GM21528 (cell line): ENCODE data around the gene TMEM168.
"Not testable (repeated sequence)": the region's sequence is repeated elsewhere in the genome, so short reads cannot be mapped to it uniquely, and the experiment has no call there.

Experiments used
- ATAC-seq: cut with Tn5 transposase; IDR thresholded peaks from one replicate; pipeline ENCODE4 v1.9.1; 2021; ENCODE audit warnings: mild to moderate bottlenecking, moderate library complexity; ENCODE audit not compliant: unreplicated experiment, low FRiP score

Gene TMEM168, protein sequence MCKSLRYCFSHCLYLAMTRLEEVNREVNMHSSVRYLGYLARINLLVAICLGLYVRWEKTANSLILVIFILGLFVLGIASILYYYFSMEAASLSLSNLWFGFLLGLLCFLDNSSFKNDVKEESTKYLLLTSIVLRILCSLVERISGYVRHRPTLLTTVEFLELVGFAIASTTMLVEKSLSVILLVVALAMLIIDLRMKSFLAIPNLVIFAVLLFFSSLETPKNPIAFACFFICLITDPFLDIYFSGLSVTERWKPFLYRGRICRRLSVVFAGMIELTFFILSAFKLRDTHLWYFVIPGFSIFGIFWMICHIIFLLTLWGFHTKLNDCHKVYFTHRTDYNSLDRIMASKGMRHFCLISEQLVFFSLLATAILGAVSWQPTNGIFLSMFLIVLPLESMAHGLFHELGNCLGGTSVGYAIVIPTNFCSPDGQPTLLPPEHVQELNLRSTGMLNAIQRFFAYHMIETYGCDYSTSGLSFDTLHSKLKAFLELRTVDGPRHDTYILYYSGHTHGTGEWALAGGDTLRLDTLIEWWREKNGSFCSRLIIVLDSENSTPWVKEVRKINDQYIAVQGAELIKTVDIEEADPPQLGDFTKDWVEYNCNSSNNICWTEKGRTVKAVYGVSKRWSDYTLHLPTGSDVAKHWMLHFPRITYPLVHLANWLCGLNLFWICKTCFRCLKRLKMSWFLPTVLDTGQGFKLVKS

DNA sequence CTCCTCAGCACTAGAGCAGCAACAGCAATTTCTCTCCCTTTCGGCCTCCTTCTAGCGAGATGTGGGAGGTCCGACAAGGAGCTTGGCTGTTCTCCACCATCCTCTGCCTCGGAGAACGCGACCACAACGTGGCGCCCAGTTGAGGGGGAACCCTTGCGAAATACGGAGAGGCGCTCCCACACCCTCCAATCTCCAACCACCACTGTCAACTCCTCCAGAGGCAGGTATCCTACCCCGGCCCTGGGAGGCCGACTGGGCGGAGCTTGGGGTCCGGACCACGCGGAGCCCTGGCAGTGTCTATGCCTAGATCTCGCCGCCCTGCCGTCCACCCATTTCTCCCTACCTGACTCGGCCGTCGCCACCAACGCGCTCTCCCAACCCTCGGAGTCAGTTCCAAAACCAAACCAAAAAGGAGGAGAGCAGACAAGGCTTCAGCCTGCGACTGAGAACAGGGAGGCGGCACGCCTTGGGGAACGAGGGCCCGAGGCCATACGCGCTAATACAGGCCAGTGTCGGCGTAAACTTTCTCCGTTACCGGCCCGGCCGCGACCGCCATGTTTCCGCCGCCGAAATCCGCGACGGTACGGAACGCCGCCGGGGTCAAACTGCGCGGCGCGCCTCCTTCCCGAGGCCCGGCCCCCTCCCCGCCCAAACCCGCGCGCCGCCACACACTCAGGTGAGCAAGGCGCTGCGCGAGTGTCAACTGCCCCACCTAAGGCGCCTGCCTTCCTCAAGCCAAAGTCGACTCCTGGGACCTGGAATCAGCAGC is at the start of gene TMEM168:
TSS of gene TMEM168 (minus strand) at position 577 of the 769 bp plus-strand sequence. CDS start 5,568 bp downstream, outside the sequence.
- peak; percentile 85 for ATAC-seq

DNA sequence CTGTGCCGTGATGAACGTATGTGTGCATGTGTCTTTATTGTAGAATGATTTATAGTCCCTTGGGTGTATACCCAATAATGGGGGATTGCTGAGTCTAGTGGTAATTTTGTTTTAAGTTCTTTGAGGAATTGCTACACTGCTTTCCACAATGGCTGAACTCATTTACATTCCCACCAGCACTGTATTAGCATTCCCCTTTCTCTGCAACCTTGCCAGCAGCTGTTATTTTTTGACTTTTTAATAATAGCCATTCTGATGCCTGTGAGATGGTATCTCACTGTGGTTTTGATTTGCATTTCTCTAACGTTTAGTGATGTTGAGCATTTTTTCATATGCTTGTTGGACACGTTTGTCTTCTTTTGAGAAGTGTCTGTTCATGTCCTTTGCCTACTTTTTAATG is 45.7 kb upstream of the TMEM168 start:
- not testable (repeated sequence) for ATAC-seq

DNA sequence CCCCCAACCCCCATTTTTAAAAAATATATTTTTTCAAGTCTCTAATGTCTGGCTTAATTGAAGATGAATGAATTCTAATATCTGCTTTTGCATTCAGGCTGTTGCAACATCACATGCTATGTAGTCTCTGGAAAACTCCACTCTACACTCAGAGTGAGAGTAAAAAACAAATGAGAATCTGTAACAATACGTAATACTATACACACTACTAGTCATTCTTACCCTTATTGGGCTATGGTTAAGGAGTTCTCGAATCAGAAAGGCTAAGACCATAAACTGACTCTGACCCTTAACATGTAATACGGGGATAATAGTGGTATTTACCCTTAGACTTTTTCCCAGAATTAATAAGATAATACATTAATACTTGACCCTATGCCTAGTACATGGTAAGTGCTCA is 42.9 kb upstream of the TMEM168 start:
- ATAC-seq, result no peak

DNA sequence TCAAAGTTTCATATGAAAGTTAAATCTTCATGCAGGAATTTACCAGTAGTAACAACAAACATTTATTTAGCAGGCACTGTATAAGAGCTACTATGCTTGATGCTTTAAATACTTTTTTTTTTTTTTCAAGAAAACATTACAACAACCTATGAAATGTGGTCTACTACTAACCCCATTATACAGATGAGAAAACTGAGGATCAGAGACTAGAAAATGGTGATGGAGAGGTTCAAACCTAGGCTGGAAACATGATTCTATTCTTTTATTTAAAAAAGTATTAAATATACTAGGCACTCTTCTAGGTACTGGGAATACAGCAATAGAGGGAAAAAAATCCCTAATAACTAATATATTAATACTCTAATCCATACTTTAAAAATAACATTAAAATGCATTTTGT is 40.6 kb upstream of the TMEM168 start:
- ATAC-seq, result no peak

DNA sequence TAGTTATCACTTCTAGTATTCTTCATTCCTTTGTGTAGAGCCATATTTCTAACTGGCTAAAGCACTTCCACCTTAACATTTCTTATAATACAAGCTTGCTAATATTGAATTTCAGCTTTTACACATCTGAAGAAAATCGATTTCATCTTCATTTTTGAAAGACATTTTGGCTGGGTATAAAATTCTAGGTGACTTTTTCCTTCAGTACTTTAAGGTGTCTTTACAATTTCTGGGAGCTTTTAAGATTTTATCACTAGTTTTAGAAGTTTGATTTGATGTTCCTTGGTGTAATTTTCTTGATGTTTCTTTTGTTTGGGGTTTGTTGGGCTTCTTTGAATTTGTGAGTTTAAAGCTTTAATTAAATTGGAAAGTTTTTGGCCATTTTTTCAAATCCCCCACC is 38.5 kb upstream of the TMEM168 start:
- no peak for ATAC-seq

DNA sequence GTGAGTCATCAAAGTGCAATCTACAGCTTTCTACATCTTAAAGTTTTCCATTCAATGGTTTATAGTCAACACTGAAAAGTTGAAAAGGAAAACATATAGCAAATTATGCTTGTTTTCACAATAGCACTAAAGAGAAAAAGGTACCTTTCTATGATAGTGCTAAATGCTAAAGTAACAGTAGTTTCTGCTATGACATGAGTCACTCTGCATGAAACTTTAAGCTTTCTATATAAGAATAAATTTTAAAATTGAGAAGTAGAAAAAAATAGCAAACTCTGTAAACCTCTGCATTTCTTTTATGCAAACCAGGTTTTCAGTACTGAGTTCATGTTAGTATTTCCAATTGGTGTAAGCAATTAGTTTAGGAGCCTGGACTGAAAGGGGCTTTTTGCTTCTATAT is 31.2 kb upstream of the TMEM168 start:
- no peak for ATAC-seq

DNA sequence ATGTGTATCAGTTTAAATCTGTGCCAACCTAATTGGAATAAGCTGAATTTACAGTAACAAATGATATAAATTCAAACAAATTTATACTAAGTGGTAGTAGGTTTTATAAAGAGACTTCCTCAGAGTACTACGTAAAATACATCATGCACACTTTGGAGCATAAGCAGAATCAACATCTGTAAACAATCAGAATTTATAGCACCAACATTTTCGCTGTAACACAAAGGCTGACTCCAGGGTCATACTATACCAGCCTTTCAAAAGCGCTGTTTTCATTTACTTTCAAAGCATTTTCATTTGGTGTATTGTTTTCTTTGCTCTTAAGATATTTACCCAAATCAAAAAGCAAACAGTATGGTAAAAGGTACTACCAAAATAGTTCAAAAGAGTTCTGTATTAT is 29.3 kb upstream of the TMEM168 start:
- no peak for ATAC-seq

DNA sequence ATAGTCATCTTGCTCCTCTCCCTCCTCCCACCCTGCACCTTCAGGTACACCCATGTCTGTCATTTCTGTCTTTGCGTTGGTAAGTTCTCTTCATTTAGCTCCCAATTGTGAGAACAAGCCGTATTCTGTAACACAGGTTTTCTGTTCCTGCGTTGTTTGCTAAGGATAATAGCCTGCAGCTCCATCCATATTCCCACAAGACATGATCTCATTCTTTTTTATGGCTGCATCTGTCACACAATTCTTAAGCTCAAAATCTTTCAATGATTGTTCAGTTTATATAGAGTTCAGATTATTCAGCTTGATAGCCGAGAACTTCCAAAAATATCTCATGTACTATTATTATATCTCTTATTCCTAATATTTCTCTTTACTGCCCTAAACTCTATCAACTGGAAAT is 16.0 kb upstream of the TMEM168 start:
- ATAC-seq, result no peak

DNA sequence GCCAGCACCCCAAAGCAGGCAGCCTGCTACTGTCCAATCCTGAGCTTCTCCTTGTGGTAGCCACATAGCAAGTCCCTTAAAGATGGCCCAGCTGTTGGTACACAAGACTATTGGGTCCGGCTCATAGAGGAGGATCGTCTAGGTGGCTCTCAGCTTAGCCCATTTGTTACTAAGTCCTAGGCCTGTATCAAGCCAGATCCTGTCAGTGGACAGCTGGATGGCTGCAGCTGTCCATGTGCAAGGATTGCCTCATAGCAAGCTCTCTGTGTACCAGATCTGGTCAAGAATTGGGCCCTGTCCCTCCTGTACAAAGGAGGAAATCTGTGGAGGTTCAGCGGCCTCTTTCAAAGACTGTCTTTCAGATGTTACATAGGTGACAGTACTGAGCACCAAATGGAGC is 12.2 kb upstream of the TMEM168 start:
- ATAC-seq, result no peak

DNA sequence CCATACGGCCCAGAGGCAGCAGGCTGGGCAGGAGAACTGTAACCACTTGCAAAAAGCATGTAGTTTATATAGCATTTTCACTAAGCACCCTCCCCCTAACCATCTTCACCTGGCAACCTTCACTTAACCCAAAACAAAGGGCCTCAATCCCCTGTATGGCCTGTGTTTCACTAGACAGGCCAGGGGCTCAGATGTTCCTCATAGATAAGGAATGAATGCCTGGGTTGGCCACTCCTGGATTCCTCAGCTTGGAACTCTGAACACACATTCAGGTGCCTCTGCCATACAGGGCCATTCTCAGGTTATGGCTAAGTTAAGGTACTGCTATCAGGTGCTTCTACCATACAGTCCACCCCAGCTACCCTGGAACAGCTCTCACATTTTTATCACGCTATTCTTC is 10.3 kb upstream of the TMEM168 start:
- no peak for ATAC-seq

DNA sequence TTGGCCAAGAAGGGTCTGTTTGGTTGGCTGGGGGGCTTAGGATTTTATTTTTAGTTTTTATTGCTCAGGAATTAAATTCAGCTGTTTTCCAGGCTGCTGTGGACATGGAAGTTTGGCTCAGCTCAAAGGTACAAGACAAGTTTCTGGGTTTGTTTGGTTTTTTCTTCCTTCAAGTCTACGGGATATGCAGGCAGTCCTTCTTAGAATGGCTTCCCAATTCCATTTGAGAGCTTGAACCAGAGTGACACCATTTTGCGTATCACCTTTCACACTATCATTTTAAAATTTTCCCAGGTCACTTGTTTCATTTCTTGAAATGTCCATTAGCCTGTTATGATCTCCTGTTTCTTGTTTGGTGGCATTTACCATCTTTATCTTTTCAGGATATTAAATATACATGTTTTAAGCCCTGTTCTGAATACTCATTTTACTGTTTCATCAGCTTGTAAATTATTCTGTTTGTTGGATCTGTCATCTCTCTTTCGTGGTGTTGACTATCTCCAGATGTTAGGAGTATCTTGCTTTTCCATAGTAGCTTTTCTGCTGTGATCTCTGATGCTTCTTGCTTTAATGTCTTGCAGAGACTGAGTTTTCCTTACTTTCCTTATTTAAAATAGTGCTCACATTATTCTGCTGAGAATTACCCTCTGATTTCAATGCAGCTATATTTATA is 9.4 kb upstream of the TMEM168 start:
- ATAC-seq, result no peak

DNA sequence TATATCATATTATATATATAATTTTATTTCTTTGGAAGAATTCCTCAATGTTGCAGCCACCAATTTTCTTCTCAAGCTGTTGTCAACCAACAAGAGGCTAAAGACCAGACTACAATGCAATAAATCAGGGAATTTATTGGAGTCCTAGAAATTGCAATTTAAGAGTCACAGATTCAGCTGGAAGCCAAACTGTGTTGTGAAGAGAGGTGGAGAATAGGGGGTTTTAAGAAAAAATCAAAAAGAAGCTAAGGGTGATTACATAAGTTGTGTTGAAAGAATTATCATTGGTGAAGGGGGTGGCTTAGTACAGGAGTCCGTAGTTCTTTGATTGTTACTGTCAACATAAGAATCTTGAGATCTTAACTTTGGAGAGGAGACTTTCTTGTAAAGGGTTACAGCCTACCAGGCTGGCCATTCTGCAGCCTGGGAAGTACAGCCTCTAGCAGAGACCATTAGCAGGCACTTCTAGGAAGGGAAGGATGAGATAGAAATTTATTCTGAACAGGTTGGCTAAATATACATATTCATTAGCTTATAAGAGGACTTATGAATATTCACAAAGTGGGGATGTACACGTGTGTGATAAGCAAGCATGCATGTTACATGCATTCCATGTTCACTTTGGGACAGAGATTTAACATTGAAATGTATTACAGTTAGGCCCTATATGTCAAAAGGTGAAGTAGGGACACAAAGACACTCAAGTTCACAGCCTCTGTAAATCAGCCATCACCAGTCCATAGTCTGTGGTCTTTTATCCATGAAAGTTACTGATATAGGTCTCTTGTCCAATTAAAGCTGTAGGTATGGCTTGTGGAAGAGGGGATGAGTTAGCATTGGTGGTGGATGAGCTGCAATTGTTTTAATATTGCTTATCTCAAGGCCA is 8.3 kb upstream of the TMEM168 start:
- ATAC-seq, result no peak

DNA sequence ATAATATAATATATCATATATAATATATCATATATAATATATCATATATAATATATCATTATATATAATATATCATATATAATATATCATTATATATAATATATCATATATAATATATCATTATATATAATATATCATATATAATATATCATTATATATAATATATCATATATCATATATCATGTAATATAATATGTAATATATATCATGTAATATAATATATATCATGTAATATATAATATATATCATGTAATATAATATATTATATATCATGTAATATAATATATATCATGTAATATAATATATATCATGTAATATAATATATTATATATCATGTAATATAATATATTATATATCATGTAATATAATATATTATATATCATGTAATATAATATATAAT is 6.4 kb upstream of the TMEM168 start:
- not testable (repeated sequence) for ATAC-seq

DNA sequence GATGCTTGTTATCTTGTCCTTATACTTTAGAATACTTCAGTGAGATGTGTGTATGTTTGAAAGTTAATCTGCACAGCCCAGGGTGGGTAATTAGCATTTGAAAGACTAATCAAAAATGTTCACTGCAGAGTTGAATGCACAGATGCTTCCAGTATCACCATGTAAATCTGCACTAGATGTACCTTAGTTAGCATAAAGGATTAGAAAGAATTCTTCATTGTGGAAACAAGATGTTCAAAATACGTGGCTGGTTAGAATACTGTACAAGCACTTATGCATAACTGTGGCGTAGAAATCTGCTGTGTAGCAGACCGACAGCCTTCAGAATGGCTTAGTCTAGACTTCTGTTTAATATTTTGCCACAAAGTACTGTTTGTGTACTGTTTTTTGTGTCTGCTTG is 2.2 kb upstream of the TMEM168 start:
- no peak for ATAC-seq

DNA sequence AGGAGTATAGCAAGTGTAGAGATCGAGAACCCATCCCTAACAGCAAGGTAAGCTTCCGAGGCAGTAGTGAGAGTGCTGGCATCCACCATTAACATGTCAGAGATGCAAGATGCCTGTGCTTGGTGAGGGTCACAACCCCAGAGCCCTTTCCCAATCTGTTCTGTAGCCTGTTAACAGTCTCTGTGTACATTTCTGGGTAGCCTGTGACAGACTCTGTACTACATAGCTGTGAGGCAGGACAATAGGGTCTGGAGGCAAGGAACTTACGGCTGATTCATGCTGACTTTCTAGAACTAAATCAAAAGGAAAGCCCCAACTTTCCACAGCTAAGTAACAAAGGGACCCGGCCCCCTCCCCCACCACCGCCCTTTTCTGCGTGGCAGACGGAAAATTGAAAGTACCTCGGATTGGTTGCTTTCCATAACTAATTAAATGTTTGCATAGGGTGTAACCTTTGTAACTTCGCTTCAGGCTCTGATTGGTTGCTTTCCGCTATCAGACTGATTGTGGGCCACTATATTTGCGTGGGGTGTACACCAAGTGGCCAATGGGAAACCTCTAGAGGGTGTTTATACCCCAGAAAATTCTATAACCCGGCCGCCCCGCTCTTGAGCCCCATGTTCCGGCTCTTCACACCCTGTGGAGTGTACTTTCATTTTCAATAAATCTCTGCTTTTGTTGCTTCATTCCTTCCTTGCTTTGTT is 1.4 kb upstream of the TMEM168 start:
- ATAC-seq, result no peak

DNA sequence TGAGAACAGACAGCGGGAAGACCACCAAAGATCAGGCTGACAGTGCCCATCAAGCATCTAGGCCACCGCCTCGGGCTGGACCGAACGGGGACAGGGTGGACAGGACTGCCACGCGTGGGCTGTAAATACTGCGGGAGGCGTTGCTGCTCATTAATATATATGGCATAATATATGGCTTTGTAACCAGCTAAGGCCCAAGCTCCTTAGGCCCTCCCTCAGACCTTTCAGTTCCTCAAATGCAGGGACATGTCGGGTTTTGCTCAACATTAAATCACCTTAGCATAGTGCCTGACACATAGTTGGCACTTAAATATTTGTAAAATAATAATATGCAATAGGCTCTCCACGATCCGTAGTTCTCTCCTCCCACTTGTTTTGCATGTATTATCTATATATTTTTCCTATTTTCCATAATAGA is 402 bp upstream of the TMEM168 start:
- peak; percentile 72 for ATAC-seq

DNA sequence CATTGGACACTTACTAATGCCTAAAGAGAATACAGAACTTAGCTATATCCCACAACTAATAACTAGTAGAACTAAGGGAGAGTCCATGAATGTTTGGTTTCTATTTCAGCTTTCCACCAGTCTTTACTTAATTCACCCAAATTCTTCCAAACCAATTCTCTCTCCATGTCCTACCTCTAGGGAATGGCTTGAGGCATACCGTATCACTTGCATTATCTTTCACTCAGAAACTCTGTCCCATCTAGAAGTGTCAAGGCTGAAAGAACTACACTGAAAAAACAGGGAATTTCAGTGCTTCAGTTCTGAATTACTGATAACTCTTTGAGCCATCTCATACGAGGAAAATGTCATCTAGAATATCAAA is 758 bp downstream of the TMEM168 start:
- no peak for ATAC-seq

DNA sequence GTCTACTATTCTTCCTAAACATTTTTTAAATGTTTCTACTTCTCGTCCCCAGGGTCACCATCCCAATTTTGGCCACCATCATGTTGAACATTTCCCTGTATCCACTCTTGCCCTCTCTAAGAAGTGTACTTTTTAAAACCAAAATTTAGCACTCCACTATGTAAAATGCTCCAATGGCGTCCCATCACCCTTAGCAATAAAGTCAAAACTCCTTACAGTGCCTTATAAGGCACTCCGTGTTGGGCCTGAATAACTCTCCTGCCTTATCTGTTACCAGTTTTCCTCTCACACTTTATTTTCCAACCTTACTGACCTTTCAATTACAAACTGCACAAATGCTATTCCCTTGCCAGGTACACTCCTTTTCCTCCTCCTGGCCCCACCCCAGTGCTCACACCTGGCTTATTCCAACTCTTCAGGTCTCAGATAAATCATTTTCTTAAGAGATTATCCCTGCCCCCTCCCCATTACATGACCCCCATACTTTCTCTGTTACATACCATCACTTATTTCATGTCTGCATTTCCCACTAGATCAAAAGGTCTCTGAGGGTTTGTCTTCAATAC is 1.3 kb downstream of the TMEM168 start:
- no peak for ATAC-seq

DNA sequence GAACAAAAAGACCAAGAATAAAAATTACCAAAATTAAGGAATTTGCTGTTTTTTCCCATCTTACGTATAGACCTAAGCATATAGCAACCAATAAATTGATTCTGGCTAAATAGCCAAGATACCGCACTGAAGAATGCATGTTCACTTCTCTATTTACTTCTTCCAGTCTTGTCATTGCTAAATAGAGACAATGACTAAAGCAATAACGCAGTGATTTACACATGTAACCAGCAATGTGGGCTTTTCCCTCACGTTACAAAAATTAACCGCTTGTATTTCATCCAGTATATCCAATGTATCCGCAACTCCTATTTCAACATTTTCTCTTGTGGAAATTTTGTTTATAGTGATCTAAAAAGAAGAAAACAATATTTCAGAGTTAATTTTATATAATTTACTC is 5.6 kb downstream of the TMEM168 start:
- ATAC-seq, result no peak
